Measurements from ENCODE around the gene COL6A2.
"Not testable (repeated sequence)": the region's sequence is repeated elsewhere in the genome, so short reads cannot be mapped to it uniquely, and the experiment has no call there.

The COL6A2 gene

GRCh38 chr21:46100906-46101305 is 3.0 kb downstream of the COL6A2 start:
- Histone ChIP-seq H3K9ac (ENCODE audit: low read length) (no peak overlapping the region), H3K27ac (ENCODE audit: low read length) (no peak overlapping the region), H3K27me3 (ENCODE audit: control insufficient read depth, insufficient read depth, low read length) (peaks cover 30% of the 10 kb centered on the region), H3K9me3 (ENCODE audit: control insufficient read depth, low read depth, low read length) (peaks cover 3% of the 10 kb centered on the region), H3K36me3 (ENCODE audit: control insufficient read depth, low read depth, low read length) (no peaks in the 10 kb centered on the region), H3K4me1 (ENCODE audit: control insufficient read depth, low read depth, low read length) (no peaks in the 10 kb centered on the region), H3K4me3 (ENCODE audit: low read length) (no peak overlapping the region)

- H3K9ac ChIP-seq (ENCODE audit: low read length), result no peak overlapping the region
- H3K27ac ChIP-seq (ENCODE audit: low read length), result no peak overlapping the region
- no peaks in the 10 kb centered on the region for H3K36me3 ChIP-seq (ENCODE audit: control insufficient read depth, low read depth, low read length)
- H3K4me3 ChIP-seq (ENCODE audit: low read length), result no peak overlapping the region
- H3K9me3 ChIP-seq (ENCODE audit: control insufficient read depth, low read depth, low read length), result peaks cover 3% of the 10 kb centered on the region
- H3K27me3 ChIP-seq (ENCODE audit: control insufficient read depth, insufficient read depth, low read length), result peaks cover 18% of the 10 kb centered on the region
- H3K4me1 ChIP-seq (ENCODE audit: control insufficient read depth, low read depth, low read length), result no peaks in the 10 kb centered on the region
Observed at GRCh38 chr21:46104104-46104503, 6.2 kb downstream of the COL6A2 start.

GRCh38 chr21:46107376-46107775 is 9.5 kb downstream of the COL6A2 start:
- H3K4me1 ChIP-seq (ENCODE audit: control insufficient read depth, low read depth, low read length); H3K4me3 ChIP-seq (ENCODE audit: low read length); H3K36me3 ChIP-seq (ENCODE audit: control insufficient read depth, low read depth, low read length); H3K9me3 ChIP-seq (ENCODE audit: control insufficient read depth, low read depth, low read length); H3K27me3 ChIP-seq (ENCODE audit: control insufficient read depth, insufficient read depth, low read length); H3K27ac ChIP-seq (ENCODE audit: low read length); H3K9ac ChIP-seq (ENCODE audit: low read length): not testable (repeated sequence)

- no peaks in the 10 kb centered on the region for H3K4me1 ChIP-seq (ENCODE audit: control insufficient read depth, low read depth, low read length)
- no peak overlapping the region for H3K9ac ChIP-seq (ENCODE audit: low read length)
- H3K27me3 ChIP-seq (ENCODE audit: control insufficient read depth, insufficient read depth, low read length), result no peaks in the 10 kb centered on the region
- H3K9me3 ChIP-seq (ENCODE audit: control insufficient read depth, low read depth, low read length), result no peaks in the 10 kb centered on the region
- no peak overlapping the region for H3K27ac ChIP-seq (ENCODE audit: low read length)
- no peak overlapping the region for H3K4me3 ChIP-seq (ENCODE audit: low read length)
- no peaks in the 10 kb centered on the region for H3K36me3 ChIP-seq (ENCODE audit: control insufficient read depth, low read depth, low read length)
Observed at GRCh38 chr21:46108827-46109312, 11.0 kb downstream of the COL6A2 start.

GRCh38 chr21:46109313-46110221 is 11.7 kb downstream of the COL6A2 start:
- H3K4me3 ChIP-seq (ENCODE audit: low read length), result no peak overlapping the region
- no peak overlapping the region for H3K9ac ChIP-seq (ENCODE audit: low read length)
- H3K4me1 ChIP-seq (ENCODE audit: control insufficient read depth, low read depth, low read length), result no peaks in the 10 kb centered on the region
- no peaks in the 10 kb centered on the region for H3K9me3 ChIP-seq (ENCODE audit: control insufficient read depth, low read depth, low read length)
- no peaks in the 10 kb centered on the region for H3K27me3 ChIP-seq (ENCODE audit: control insufficient read depth, insufficient read depth, low read length)
- no peak overlapping the region for H3K27ac ChIP-seq (ENCODE audit: low read length)
- H3K36me3 ChIP-seq (ENCODE audit: control insufficient read depth, low read depth, low read length), result no peaks in the 10 kb centered on the region

- no peaks in the 10 kb centered on the region for H3K36me3 ChIP-seq (ENCODE audit: control insufficient read depth, low read depth, low read length)
- no peak overlapping the region for H3K9ac ChIP-seq (ENCODE audit: low read length)
- H3K27me3 ChIP-seq (ENCODE audit: control insufficient read depth, insufficient read depth, low read length), result no peaks in the 10 kb centered on the region
- no peak overlapping the region for H3K4me3 ChIP-seq (ENCODE audit: low read length)
- H3K4me1 ChIP-seq (ENCODE audit: control insufficient read depth, low read depth, low read length), result no peaks in the 10 kb centered on the region
- no peak overlapping the region for H3K27ac ChIP-seq (ENCODE audit: low read length)
- H3K9me3 ChIP-seq (ENCODE audit: control insufficient read depth, low read depth, low read length), result no peaks in the 10 kb centered on the region
Observed at GRCh38 chr21:46110499-46111192, 12.7 kb downstream of the COL6A2 start.

GRCh38 chr21:46111193-46111571 is 13.3 kb downstream of the COL6A2 start:
- no peak overlapping the region for H3K4me3 ChIP-seq (ENCODE audit: low read length)

GRCh38 chr21:46111857-46112724 is 14.2 kb downstream of the COL6A2 start:
- Histone ChIP-seq H3K9ac (ENCODE audit: low read length) (no peak overlapping the region), H3K4me1 (ENCODE audit: control insufficient read depth, low read depth, low read length) (no peaks in the 10 kb centered on the region), H3K27me3 (ENCODE audit: control insufficient read depth, insufficient read depth, low read length) (no peaks in the 10 kb centered on the region), H3K9me3 (ENCODE audit: control insufficient read depth, low read depth, low read length) (no peaks in the 10 kb centered on the region), H3K27ac (ENCODE audit: low read length) (no peak overlapping the region), H3K36me3 (ENCODE audit: control insufficient read depth, low read depth, low read length) (no peaks in the 10 kb centered on the region), H3K4me3 (ENCODE audit: low read length) (no peak overlapping the region)

More at GRCh38 chr21:46111193-46111571, 13.3 kb downstream of the COL6A2 start:
- Histone ChIP-seq H3K36me3 (ENCODE audit: control insufficient read depth, low read depth, low read length) (no peaks in the 10 kb centered on the region), H3K9ac (ENCODE audit: low read length) (no peak overlapping the region), H3K4me1 (ENCODE audit: control insufficient read depth, low read depth, low read length) (no peaks in the 10 kb centered on the region), H3K27me3 (ENCODE audit: control insufficient read depth, insufficient read depth, low read length) (no peaks in the 10 kb centered on the region), H3K27ac (ENCODE audit: low read length) (no peak overlapping the region), H3K9me3 (ENCODE audit: control insufficient read depth, low read depth, low read length) (no peaks in the 10 kb centered on the region)

- Histone ChIP-seq H3K9ac (ENCODE audit: low read length) (no peak overlapping the region), H3K27me3 (ENCODE audit: control insufficient read depth, insufficient read depth, low read length) (no peaks in the 10 kb centered on the region), H3K9me3 (ENCODE audit: control insufficient read depth, low read depth, low read length) (no peaks in the 10 kb centered on the region), H3K36me3 (ENCODE audit: control insufficient read depth, low read depth, low read length) (no peaks in the 10 kb centered on the region), H3K4me3 (ENCODE audit: low read length) (no peak overlapping the region), H3K4me1 (ENCODE audit: control insufficient read depth, low read depth, low read length) (no peaks in the 10 kb centered on the region), H3K27ac (ENCODE audit: low read length) (no peak overlapping the region)
Observed at GRCh38 chr21:46112725-46113215, 14.9 kb downstream of the COL6A2 start.

- H3K9me3 ChIP-seq (ENCODE audit: control insufficient read depth, low read depth, low read length), result no peaks in the 10 kb centered on the region
- H3K27ac ChIP-seq (ENCODE audit: low read length), result no peak overlapping the region
- no peaks in the 10 kb centered on the region for H3K36me3 ChIP-seq (ENCODE audit: control insufficient read depth, low read depth, low read length)
- H3K4me1 ChIP-seq (ENCODE audit: control insufficient read depth, low read depth, low read length), result no peaks in the 10 kb centered on the region
- no peak overlapping the region for H3K4me3 ChIP-seq (ENCODE audit: low read length)
- H3K9ac ChIP-seq (ENCODE audit: low read length), result no peak overlapping the region
- H3K27me3 ChIP-seq (ENCODE audit: control insufficient read depth, insufficient read depth, low read length), result no peaks in the 10 kb centered on the region
Observed at GRCh38 chr21:46113497-46114176, 15.7 kb downstream of the COL6A2 start.

All from iPS-18a (cell line).